ENCODE data around the gene ABCD1.
"Not testable (repeated sequence)": the region's sequence is repeated elsewhere in the genome, so short reads cannot be mapped to it uniquely, and the experiment has no call there.

DNA sequence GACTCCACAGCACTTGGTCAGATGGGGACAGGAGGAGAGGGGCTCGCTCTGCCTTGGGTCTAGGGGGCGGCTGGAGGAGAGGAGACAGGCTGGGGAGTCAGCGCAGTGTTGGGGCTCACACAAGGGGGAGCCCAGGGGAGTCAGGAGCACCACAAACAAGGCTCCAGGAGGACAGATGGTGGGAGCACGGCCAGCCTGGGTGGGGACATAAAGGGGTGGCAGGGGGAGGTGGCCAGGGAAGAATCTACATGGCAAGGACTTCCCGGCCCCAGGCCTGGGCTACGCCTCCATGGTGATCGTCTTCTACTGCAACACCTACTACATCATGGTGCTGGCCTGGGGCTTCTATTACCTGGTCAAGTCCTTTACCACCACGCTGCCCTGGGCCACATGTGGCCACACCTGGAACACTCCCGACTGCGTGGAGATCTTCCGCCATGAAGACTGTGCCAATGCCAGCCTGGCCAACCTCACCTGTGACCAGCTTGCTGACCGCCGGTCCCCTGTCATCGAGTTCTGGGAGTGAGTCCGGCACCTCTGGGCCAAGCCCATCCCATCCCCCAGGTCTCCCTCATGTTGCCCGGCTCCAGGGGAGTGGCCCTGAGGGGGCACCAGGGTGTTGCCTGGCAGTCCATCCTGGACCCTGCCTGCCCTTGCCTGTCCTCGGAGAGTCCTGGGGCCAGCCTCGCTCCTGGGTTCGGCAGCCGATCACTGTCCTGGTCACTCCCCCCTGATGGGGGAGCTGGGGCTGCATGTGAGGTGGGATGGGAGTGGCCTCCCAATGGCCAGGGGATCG is 33.4 kb upstream of the ABCD1 start:
- TF ChIP-seq EP300, CTCF, POLR2AphosphoS5, POLR2A (IDR thresholded peaks at IDR 0.05): not testable (repeated sequence)
